Stimulated activated naive CD8-positive, alpha-beta T cell treated with anti-CD3 and anti-CD28 coated beads, Interleukin-15, Interleukin-2, amounts not matched to agents 100 ng/mL and 50 ng/mL, for 24 hours (primary cell): ENCODE data around the gene ACSL6.
A peak's percentile ranks its signal among the peaks of the same experiment; 100 is the strongest.

ENCODE experiments used
- H3K27ac Mint-ChIP-seq: one replicate; pipeline ENCODE4 v1.8.0; 2021; ENCODE audit warnings: mild to moderate bottlenecking, mixed read lengths
- H3K27me3 Mint-ChIP-seq: one replicate; pipeline ENCODE4 v1.8.0; 2021; ENCODE audit warnings: mixed read lengths
- H3K36me3 Mint-ChIP-seq: one replicate; pipeline ENCODE4 v1.8.0; 2021; ENCODE audit warnings: low read depth, mixed read lengths
- H3K4me1 Mint-ChIP-seq: one replicate; pipeline ENCODE4 v1.8.0; 2021; ENCODE audit warnings: low read depth, mixed read lengths
- H3K4me3 Mint-ChIP-seq: one replicate; pipeline ENCODE4 v1.8.0; 2021; ENCODE audit warnings: mild to moderate bottlenecking, mixed read lengths
- H3K9me3 Mint-ChIP-seq: one replicate; pipeline ENCODE4 v1.8.0; 2021; ENCODE audit warnings: mixed read lengths

The ACSL6 gene

DNA sequence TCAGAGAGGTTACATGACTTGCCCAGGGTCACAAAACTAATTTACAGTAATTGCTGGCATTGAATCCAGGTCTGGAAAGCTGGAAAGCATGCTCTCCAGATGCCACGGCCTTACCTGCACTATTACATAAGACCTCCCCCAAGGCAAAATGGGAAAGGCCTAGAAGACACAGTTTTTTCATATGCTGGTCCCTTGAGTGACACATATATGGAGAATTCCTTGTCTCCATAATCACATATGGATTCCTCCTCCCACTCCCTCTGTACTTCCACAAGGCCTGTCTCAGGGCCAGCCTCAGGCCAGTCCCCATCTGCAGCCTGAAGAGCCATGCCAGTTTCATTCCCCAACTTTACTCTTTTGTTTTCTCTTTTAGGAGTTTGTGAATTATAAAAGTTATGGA lies 37.4 kb downstream of the ACSL6 start:
- Mint-ChIP-seq H3K4me1 (peaks cover 39% of the 10 kb centered on the region), H3K36me3 (peaks cover 3% of the 10 kb centered on the region), H3K9me3 (no peaks in the 10 kb centered on the region), H3K4me3 (no peak overlapping the region), H3K27me3 (no peaks in the 10 kb centered on the region), H3K27ac (no peak overlapping the region)

GRCh38 chr5:131973089-131973712 lies 38.3 kb downstream of the ACSL6 start:
- Mint-ChIP-seq H3K36me3 (peaks cover 3% of the 10 kb centered on the region), H3K4me1 (peaks cover 39% of the 10 kb centered on the region), H3K4me3 (no peak overlapping the region), H3K27me3 (no peaks in the 10 kb centered on the region), H3K9me3 (no peaks in the 10 kb centered on the region), H3K27ac (no peak overlapping the region)

DNA sequence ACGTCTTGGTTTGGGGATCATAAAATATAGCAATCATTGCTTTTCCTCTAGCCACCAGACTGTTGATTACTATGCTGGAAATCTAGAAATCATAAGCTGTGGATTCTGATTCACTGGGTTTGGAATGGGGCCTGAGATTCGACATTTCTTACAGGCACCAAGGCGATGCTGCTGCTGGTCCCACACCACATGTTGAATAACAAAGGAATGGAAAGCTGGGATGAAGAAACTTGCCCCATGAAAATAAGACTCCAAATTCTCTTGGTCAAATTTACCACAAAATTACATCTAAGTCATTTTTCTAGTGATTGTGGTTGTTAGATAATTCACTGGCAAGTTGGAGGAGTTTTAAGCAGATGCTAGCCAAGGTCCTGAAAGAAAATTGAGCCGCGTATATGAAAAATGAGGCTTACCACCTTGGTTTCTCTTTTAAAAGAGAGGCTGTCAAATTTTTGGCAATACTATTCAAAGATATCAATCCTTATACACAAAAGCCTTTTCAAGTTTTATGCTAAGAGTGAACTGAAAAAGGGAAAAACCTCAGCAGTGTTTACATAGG lies 43.0 kb downstream of the ACSL6 start:
- Mint-ChIP-seq H3K27me3 (no peaks in the 10 kb centered on the region), H3K36me3 (peaks cover 11% of the 10 kb centered on the region), H3K9me3 (no peaks in the 10 kb centered on the region), H3K4me1 (no peaks in the 10 kb centered on the region), H3K27ac (no peak overlapping the region), H3K4me3 (no peak overlapping the region)

DNA sequence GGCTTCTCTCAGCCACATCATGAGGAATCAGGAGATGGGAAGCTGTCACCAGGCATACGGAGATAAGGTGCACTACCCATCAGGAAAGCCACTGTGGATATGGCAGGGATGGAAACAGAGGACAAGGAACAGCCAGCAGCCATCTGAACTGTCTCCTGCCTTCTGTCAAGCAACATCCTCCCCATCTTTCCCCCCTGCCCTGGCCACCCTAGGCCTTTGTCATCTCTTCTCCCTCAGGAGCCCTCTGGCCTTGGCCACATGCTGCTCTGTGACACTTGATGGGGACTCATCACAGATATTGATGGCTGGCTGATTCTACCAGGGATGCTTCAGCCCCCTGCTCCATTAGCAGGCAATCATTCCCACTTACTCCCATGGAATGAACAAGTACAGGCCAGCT lies 44.9 kb downstream of the ACSL6 start:
- Mint-ChIP-seq H3K27me3 (no peaks in the 10 kb centered on the region), H3K36me3 (peaks cover 11% of the 10 kb centered on the region), H3K27ac (no peak overlapping the region), H3K9me3 (no peaks in the 10 kb centered on the region), H3K4me3 (no peak overlapping the region), H3K4me1 (no peaks in the 10 kb centered on the region)

- Mint-ChIP-seq H3K4me1 (peaks cover 1% of the 10 kb centered on the region), H3K36me3 (peaks cover 11% of the 10 kb centered on the region), H3K27me3 (no peaks in the 10 kb centered on the region), H3K4me3 (no peak overlapping the region), H3K27ac (no peak overlapping the region), H3K9me3 (no peaks in the 10 kb centered on the region)
Observed at GRCh38 chr5:131965826-131966415, 45.5 kb downstream of the ACSL6 start.

GRCh38 chr5:131959906-131960305 lies 51.6 kb downstream of the ACSL6 start:
- Mint-ChIP-seq H3K4me3 (no peak overlapping the region), H3K27me3 (no peaks in the 10 kb centered on the region), H3K9me3 (no peaks in the 10 kb centered on the region), H3K36me3 (peaks cover 16% of the 10 kb centered on the region), H3K27ac (peak overlapping the region; percentile 71), H3K4me1 (peaks cover 37% of the 10 kb centered on the region)

DNA sequence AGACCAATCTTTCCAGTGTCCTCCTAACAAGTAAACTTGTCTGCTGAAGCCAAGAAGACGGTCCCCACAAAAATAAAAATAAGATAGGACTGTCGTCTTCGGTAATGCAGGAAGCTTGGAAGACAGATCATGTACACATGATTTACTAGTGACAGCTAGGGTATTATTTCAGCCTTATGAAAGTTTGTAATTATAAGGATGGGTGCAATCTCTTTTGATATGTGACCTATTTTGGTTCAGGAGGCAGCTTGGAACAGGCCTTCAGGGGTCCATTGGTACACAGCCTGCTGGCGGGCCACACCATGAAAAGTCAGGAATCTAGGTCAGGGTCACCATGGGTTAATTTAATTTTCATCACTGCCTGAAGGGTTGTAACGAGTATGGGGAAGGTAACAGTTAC lies 52.3 kb downstream of the ACSL6 start:
- Mint-ChIP-seq H3K9me3 (no peaks in the 10 kb centered on the region), H3K4me3 (no peak overlapping the region), H3K27ac (peak overlapping the region; percentile 71), H3K4me1 (peaks cover 39% of the 10 kb centered on the region), H3K36me3 (peaks cover 23% of the 10 kb centered on the region), H3K27me3 (no peaks in the 10 kb centered on the region)

DNA sequence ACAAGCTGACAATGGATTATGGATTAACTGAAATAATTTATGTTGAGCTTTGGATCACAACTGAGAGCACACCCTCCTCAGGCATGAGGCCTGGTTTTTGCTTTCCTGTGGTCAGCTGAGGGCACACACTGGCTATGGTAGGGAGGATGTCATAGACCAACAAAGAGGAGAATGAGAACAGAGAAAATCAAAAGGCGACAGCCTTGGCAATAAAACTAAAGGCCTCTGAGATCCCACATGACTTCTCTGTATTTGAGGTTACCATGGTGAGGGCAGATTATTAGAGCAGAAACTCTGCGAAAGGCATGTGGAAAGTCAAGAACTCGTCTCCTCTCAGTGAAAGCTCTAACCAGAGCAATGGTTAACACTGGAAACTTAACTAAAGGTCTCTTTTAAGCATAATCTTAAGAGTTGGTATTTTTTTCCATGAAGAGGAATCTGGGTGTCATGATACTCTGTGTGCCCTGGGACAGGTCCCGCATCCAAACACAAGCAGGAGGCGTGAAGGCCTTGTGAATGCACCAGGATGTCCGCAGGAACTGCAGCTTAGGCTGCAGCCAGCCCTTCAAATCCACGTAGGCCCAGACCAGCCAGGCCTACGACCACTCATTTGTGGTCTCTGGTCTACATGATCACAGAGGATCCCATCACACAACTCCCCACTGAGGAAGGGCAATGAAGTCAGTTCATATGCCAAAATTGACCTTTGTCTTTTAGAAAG lies 53.6 kb downstream of the ACSL6 start:
- no peaks in the 10 kb centered on the region for H3K27me3 Mint-ChIP-seq
- H3K4me3 Mint-ChIP-seq, result no peak overlapping the region
- peaks cover 26% of the 10 kb centered on the region for H3K36me3 Mint-ChIP-seq
- peak overlapping the region; percentile 86 for H3K27ac Mint-ChIP-seq
- H3K4me1 Mint-ChIP-seq, result peaks cover 41% of the 10 kb centered on the region
- no peaks in the 10 kb centered on the region for H3K9me3 Mint-ChIP-seq

GRCh38 chr5:131953969-131954368 lies 57.5 kb downstream of the ACSL6 start:
- no peak overlapping the region for H3K4me3 Mint-ChIP-seq
- no peak overlapping the region for H3K27ac Mint-ChIP-seq
- H3K4me1 Mint-ChIP-seq, result peaks cover 20% of the 10 kb centered on the region
- H3K36me3 Mint-ChIP-seq, result peaks cover 23% of the 10 kb centered on the region
- H3K9me3 Mint-ChIP-seq, result no peaks in the 10 kb centered on the region
- no peaks in the 10 kb centered on the region for H3K27me3 Mint-ChIP-seq

GRCh38 chr5:131952301-131952857 lies 59.1 kb downstream of the ACSL6 start:
- Mint-ChIP-seq H3K4me1 (peaks cover 10% of the 10 kb centered on the region), H3K36me3 (peaks cover 15% of the 10 kb centered on the region), H3K9me3 (no peaks in the 10 kb centered on the region), H3K27me3 (no peaks in the 10 kb centered on the region), H3K27ac (no peak overlapping the region), H3K4me3 (no peak overlapping the region)

- no peaks in the 10 kb centered on the region for H3K27me3 Mint-ChIP-seq
- H3K27ac Mint-ChIP-seq, result no peak overlapping the region
- H3K9me3 Mint-ChIP-seq, result no peaks in the 10 kb centered on the region
- peaks cover 4% of the 10 kb centered on the region for H3K4me1 Mint-ChIP-seq
- H3K36me3 Mint-ChIP-seq, result peaks cover 14% of the 10 kb centered on the region
- H3K4me3 Mint-ChIP-seq, result no peak overlapping the region
Observed at GRCh38 chr5:131950706-131951105, 60.8 kb downstream of the ACSL6 start.

DNA sequence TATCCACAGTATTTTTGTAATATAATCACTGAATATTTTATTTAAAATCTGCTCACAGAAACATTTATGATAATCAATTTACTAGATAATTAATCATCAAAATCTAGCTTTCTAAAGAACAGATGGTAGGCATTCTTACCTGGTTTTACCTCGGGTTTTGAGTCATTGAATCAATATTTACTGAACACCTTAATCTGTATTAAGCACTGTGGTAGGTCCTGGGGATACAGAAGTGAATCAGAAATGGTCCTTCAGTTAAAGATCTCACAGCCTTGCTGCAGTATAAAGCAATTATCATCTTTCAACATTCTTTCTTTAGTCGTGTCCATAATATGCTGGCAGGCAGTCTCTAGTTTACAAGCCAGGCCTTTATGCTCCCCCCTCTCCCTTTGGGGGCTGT lies 64.0 kb downstream of the ACSL6 start:
- H3K27ac Mint-ChIP-seq, result no peak overlapping the region
- H3K4me1 Mint-ChIP-seq, result no peaks in the 10 kb centered on the region
- H3K27me3 Mint-ChIP-seq, result no peaks in the 10 kb centered on the region
- H3K36me3 Mint-ChIP-seq, result peaks cover 3% of the 10 kb centered on the region
- H3K4me3 Mint-ChIP-seq, result no peak overlapping the region
- no peaks in the 10 kb centered on the region for H3K9me3 Mint-ChIP-seq

- Mint-ChIP-seq H3K4me1 (no peaks in the 10 kb centered on the region), H3K27me3 (no peaks in the 10 kb centered on the region), H3K9me3 (no peaks in the 10 kb centered on the region), H3K36me3 (peaks cover 3% of the 10 kb centered on the region), H3K27ac (no peak within 1 kb of the TSS), H3K4me3 (no peak within 1 kb of the TSS)
Observed at GRCh38 chr5:131945551-131946168, 65.8 kb downstream of the ACSL6 start, which contains the start of gene MEIKIN. MEIKIN (minus strand) TSS chr5:131945663; CDS start chr5:131945505, 158 bp downstream.

DNA sequence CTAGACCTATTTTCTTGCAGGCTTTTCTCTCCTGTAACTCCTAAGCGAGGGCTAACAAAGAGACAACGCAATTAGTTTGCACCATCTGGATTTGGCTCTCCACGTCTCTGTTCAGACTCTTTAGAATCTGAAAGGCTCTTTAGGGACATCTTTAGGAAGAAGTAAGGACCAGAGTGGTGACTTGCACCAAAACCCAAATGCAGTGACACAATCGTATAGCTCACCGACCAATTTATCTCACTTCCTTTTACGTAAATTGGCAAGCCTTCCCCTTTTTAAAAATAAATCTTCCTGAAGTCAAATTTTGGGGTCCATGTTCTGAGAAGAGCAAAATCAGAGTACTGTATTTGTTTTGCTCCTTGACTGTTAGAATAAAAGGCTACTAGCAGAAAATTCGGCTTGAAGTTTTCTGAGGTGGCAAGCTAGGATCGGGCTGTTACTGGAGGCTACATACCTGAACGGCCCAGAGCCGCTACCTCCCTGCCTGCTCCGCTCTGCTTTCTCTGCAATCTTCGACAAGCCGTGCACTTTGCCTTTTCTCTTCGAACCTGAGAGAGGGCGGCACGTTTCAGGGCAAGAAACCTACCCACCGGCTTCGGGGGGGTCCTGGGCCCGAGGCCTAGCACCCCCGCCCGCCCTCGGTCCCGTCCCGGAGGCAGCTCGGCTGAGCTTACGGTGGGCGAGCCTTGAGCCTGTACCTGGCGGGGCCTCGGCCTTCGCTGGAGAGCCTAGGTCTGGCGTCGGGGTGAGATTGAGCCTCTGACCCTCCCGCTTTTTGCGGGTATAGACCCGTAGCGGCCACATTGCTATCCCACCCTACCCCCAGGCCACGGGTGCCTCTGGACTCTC lies 66.5 kb downstream of the ACSL6 start:
- Mint-ChIP-seq H3K4me3 (no peak overlapping the region), H3K27ac (no peak overlapping the region), H3K4me1 (no peaks in the 10 kb centered on the region), H3K9me3 (no peaks in the 10 kb centered on the region), H3K27me3 (no peaks in the 10 kb centered on the region), H3K36me3 (peaks cover under 1% of the 10 kb centered on the region)
